Measurements from ENCODE around the gene SEC14L5.
A peak's percentile ranks its signal among the peaks of the same experiment; 100 is the strongest.

SEC14L5 gene

DNA sequence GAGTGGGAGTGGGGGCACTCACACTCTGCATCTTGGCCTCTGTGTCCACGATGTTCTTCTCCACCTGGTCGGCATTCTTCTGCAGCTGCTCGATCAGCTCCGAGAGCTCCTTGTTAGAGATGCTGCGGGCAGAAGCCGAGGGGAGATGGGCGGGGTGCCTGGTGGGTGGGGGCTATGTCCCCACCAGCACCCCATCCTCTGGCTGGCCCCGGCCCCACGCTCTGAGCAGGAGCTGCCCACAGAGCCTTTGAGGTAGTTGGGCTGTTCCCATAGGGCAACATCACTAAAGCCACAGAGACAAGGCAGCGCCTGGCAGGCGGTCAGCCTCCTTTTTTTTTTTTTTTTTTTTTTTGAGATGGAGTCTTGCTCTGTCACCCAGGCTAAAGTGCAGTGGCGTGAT lies 47.3 kb upstream of the SEC14L5 start:
- no peak for DNase-seq
- H2AFZ ChIP-seq (ENCODE audit: low read length) = no peak overlapping the region
- no peaks in the 10 kb centered on the region for H3K4me1 ChIP-seq (ENCODE audit: low read length)
- H3K4me2 ChIP-seq (ENCODE audit: low read depth, low read length) = no peak overlapping the region
- H3K9ac ChIP-seq (ENCODE audit: low read length) = no peak overlapping the region
- H3K9me3 ChIP-seq (replicated peaks; ENCODE audit: insufficient read depth, low read length) = no peaks in the 10 kb centered on the region
- no peaks in the 10 kb centered on the region for H3K36me3 ChIP-seq (replicated peaks; ENCODE audit: insufficient read depth, low read length)
- TF ChIP-seq EZH2phosphoT487 (IDR thresholded peaks at IDR 0.05; ENCODE audit: low read length) = no peak
- H3K79me2 ChIP-seq (ENCODE audit: low read length) = no peaks in the 10 kb centered on the region
- no peaks in the 10 kb centered on the region for H4K20me1 ChIP-seq (ENCODE audit: insufficient read depth, low read length)
- H3K9me2 ChIP-seq (replicated peaks; ENCODE audit: insufficient read depth, low read length) = no peaks in the 10 kb centered on the region
- no peak overlapping the region for H3K4me3 ChIP-seq (ENCODE audit: low read length)
- no peak overlapping the region for H3K27ac ChIP-seq (ENCODE audit: low read length)
- H3F3A ChIP-seq (ENCODE audit: insufficient read depth, low read length) = no peaks in the 10 kb centered on the region
- peaks cover 2% of the 10 kb centered on the region; the same call in 1 of the 2 replicates for H3K27me3 ChIP-seq (replicated peaks; ENCODE audit: insufficient read depth, low read length)

GRCh38 chr16:4911970-4912386 lies 46.2 kb upstream of the SEC14L5 start:
- Histone ChIP-seq H4K20me1 (ENCODE audit: insufficient read depth, low read length) (no peaks in the 10 kb centered on the region), H3K9me3 (replicated peaks; ENCODE audit: insufficient read depth, low read length) (no peaks in the 10 kb centered on the region), H3K4me1 (ENCODE audit: low read length) (no peaks in the 10 kb centered on the region), H3K27ac (ENCODE audit: low read length) (no peak overlapping the region), H3K9ac (ENCODE audit: low read length) (no peak overlapping the region), H3F3A (ENCODE audit: insufficient read depth, low read length) (no peaks in the 10 kb centered on the region), H3K36me3 (replicated peaks; ENCODE audit: insufficient read depth, low read length) (no peaks in the 10 kb centered on the region), H3K4me2 (ENCODE audit: low read depth, low read length) (no peak overlapping the region), H3K27me3 (replicated peaks; ENCODE audit: insufficient read depth, low read length) (no peaks in the 10 kb centered on the region), H2AFZ (ENCODE audit: low read length) (no peak overlapping the region), H3K79me2 (ENCODE audit: low read length) (no peaks in the 10 kb centered on the region), H3K9me2 (replicated peaks; ENCODE audit: insufficient read depth, low read length) (no peaks in the 10 kb centered on the region), H3K4me3 (ENCODE audit: low read length) (no peak overlapping the region)
- TF ChIP-seq EZH2 (optimal IDR thresholded peaks at IDR 0.05; ENCODE audit: low read depth, low read length) (no peak), CTCF (IDR thresholded peaks at IDR 0.05; ENCODE audit: low read length) (no peak), EZH2phosphoT487 (IDR thresholded peaks at IDR 0.05; ENCODE audit: low read length) (no peak)
- no peak for DNase-seq

DNA sequence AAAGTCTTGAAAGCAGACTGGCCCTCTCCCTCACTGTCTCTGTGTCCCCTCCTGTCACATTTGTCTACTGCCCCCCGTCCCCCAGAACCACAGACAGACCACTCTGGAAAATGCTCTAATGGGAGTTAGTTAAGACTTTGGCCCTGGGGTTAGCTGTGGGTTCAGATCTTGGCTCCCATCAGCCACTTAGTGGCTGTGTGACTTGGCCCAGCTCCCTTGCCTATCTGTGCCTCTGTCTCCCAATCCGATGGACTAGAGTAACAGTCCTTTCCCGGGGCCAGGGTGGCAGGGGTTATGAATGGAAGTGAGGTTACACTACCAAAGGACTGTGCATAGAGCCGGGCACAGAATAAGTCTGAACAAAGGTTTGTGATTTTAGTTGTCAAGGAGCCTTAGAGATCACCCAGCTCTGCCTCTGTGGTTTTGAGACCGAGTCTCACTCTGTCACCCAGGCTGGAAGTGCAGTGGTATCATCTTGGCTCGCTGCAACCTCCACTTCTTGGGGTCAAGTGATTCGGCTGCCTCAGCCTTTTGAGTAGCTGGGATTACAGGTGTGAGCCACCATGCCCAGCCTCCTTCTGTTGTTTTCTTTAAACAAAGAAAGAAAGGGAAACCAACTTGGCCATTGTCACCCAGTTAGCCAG lies 44.9 kb upstream of the SEC14L5 start:
- Histone ChIP-seq H3K27ac (ENCODE audit: low read length) (no peak overlapping the region), H3K27me3 (replicated peaks; ENCODE audit: insufficient read depth, low read length) (no peaks in the 10 kb centered on the region), H2AFZ (ENCODE audit: low read length) (peak overlapping the region; percentile 47), H3K36me3 (replicated peaks; ENCODE audit: insufficient read depth, low read length) (no peaks in the 10 kb centered on the region), H3K4me3 (ENCODE audit: low read length) (no peak overlapping the region), H3K9ac (ENCODE audit: low read length) (no peak overlapping the region), H3K9me2 (replicated peaks; ENCODE audit: insufficient read depth, low read length) (no peaks in the 10 kb centered on the region), H3K4me1 (ENCODE audit: low read length) (no peaks in the 10 kb centered on the region), H3K4me2 (ENCODE audit: low read depth, low read length) (0 out of 2 replicates have a peak overlapping the region, but pooled peaks have one; percentile 22), H3K9me3 (replicated peaks; ENCODE audit: insufficient read depth, low read length) (no peaks in the 10 kb centered on the region), H3K79me2 (ENCODE audit: low read length) (no peaks in the 10 kb centered on the region), H4K20me1 (ENCODE audit: insufficient read depth, low read length) (no peaks in the 10 kb centered on the region), H3F3A (ENCODE audit: insufficient read depth, low read length) (no peaks in the 10 kb centered on the region)
- DNase-seq = peak; percentile 47
- TF ChIP-seq EZH2 (optimal IDR thresholded peaks at IDR 0.05; ENCODE audit: low read depth, low read length) (no peak), CTCF (IDR thresholded peaks at IDR 0.05; ENCODE audit: low read length) (no peak), EZH2phosphoT487 (IDR thresholded peaks at IDR 0.05; ENCODE audit: low read length) (no peak)

All from MM.1S (cell line).